Measurements from ENCODE around the gene SLC7A4.

GRCh38 chr22:20983081-20983771 lies 49.1 kb downstream of the SLC7A4 start:
- no peak for TF ChIP-seq SUZ12 (IDR thresholded peaks at IDR 0.05; ENCODE audit: extremely low read depth, insufficient read depth, insufficient read length)
- TF ChIP-seq YY1 (IDR thresholded peaks at IDR 0.05; ENCODE audit: insufficient read depth, insufficient read length) = no peak
